Ectodermal cell (in vitro differentiated cells): ENCODE results near the gene AFF1.

ENCODE experiments used
- H3K27ac ChIP-seq: 2 replicates; pipeline ENCODE4 v1.7.0; 2013; ENCODE audit warnings: mild to moderate bottlenecking, low read depth, low read length; ENCODE audit not compliant: insufficient read depth, poor library complexity, severe bottlenecking
- H3K27me3 ChIP-seq: 2 replicates; pipeline ENCODE4 v1.7.0; 2013; ENCODE audit warnings: mild to moderate bottlenecking, low read length; ENCODE audit not compliant: insufficient read depth, control insufficient read depth, poor library complexity, severe bottlenecking
- H3K36me3 ChIP-seq: one replicate; pipeline ENCODE4 v1.7.0; 2013; ENCODE audit warnings: low read length; ENCODE audit not compliant: control insufficient read depth, insufficient read depth
- H3K4me1 ChIP-seq: one replicate; pipeline ENCODE4 v1.7.0; 2013; ENCODE audit warnings: low read length; ENCODE audit not compliant: control insufficient read depth, insufficient read depth
- H3K4me3 ChIP-seq: 2 replicates; pipeline ENCODE4 v1.7.0; 2013; ENCODE audit warnings: low read depth, low read length, control low read depth; ENCODE audit not compliant: insufficient read depth
- H3K9me3 ChIP-seq: 2 replicates; pipeline ENCODE4 v1.7.0; 2013; ENCODE audit warnings: mild to moderate bottlenecking, low read length, moderate library complexity; ENCODE audit not compliant: control insufficient read depth
- WGBS, 2 experiments: methylation state at CpG; one replicate each; pipeline ENCODE4 v1.1.7; 2013; ENCODE audit warnings: missing lambda C conversion rate in 2 of 2; 5-methylcytosine and 5-hydroxymethylcytosine counted together

Gene AFF1

DNA sequence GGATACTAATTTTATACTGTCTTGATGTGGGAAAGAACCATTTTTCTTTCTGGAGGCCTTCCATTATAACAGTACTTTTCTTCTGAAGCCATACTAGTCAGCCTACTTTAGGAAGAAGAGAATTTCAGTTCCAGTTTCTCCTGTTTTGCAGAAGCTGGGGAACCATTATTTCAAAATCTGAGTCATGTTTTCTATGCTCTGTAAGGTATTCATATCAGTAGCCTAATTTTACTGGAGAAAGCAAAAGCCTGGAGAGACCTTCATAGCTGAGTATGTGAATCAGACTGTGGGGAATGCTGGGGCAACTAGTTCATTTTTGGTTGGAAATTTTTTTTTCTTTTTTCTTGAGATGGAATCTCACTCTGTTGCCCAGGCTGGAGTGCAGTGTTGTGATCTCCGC, 22.4 kb downstream of the AFF1 start:
- peaks cover 35% of the 10 kb centered on the region for H3K4me1 ChIP-seq
- no peak overlapping the region for H3K4me3 ChIP-seq
- 94 to 96% methylated on average over 1 of the region's 1 CpG for WGBS, 2 experiments
- H3K9me3 ChIP-seq, result no peaks in the 10 kb centered on the region
- H3K36me3 ChIP-seq, result no peaks in the 10 kb centered on the region
- H3K27ac ChIP-seq, result no peak overlapping the region
- no peaks in the 10 kb centered on the region for H3K27me3 ChIP-seq

DNA sequence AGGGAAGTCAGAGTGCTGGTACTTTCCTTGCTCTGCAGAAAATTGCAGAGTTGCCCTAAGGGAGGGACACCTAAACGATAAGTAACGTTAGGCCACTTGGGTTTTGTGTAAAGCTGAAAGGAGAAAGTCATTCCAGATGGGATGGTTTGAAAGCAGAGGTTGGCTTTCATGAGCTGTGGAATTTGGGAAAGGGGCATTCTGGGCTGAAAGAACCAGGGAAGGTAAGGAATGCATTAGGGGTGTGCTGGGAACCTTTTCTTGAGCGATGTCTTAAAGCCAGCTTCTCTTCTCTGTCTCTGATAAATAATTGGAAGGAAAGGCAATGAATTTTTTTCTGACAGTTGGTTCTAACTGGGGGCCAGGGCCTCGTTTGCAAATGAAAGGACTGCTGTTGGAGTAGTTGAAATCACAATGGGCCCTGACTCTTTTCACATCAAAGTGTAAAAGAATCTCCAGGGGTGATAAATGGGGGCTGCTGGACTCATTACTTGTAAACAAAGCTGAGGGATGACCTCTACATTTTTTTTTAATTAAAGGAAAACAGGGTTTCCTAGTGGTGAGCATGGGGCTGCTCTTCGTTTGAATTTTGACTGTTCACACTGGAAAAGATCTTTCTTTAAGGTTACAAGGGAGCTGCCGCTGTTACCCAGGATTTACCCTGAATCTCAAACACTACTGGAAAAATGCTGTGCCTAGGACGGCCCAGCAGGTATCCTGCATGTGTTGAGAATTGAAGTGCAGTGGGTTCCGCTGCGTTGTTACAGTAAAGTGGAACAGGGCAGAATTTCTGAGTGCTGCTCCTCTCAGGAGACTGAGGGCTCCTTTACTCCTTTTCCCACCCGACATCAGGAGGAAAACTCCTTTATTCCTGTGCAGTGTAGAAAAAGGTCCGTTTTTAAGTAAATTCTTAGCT, 25.0 kb downstream of the AFF1 start:
- Histone ChIP-seq H3K4me1 (peaks cover 45% of the 10 kb centered on the region), H3K4me3 (no peak overlapping the region), H3K27me3 (no peaks in the 10 kb centered on the region), H3K9me3 (no peaks in the 10 kb centered on the region), H3K36me3 (no peaks in the 10 kb centered on the region), H3K27ac (peak overlapping the region; percentile 92)
- WGBS, 2 experiments, result 0 to 4% methylated on average over 10 to 11 of the region's 11 CpGs

- H3K4me3 ChIP-seq, result no peak overlapping the region
- peak overlapping the region; percentile 92 for H3K27ac ChIP-seq
- no peaks in the 10 kb centered on the region for H3K36me3 ChIP-seq
- H3K27me3 ChIP-seq, result no peaks in the 10 kb centered on the region
- peaks cover 51% of the 10 kb centered on the region for H3K4me1 ChIP-seq
- H3K9me3 ChIP-seq, result no peaks in the 10 kb centered on the region
- 5 to 11% methylated on average over 2 of the region's 2 CpGs for WGBS, 2 experiments
Measured at GRCh38 chr4:86960557-86960961, 25.7 kb downstream of the AFF1 start.

DNA sequence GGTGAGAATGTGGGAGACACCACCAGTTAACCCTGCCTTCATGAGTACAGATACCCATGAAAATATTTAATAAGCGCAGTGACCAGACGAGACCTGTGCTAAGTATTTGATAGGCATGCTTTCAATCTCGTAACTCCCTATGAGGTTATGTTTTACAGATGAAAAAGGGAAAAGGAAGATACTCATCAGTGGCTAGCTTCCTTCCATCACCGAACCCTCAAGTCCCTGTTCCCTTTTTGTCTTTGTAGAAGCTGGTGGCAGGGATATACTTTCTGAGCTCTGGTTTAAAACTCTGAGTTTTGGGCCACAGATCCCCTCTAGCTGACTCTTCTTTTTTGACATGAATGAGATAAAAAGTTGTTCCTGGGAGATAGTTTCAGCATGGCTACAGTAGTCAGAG, 26.3 kb downstream of the AFF1 start:
- Histone ChIP-seq H3K9me3 (no peaks in the 10 kb centered on the region), H3K27ac (peak overlapping the region; percentile 92), H3K27me3 (no peaks in the 10 kb centered on the region), H3K4me3 (no peak overlapping the region), H3K4me1 (peaks cover 57% of the 10 kb centered on the region), H3K36me3 (no peaks in the 10 kb centered on the region)
- WGBS, 2 experiments, result 87 to 92% methylated on average over 4 of the region's 4 CpGs

GRCh38 chr4:86961605-86962295, 26.9 kb downstream of the AFF1 start:
- Histone ChIP-seq H3K27ac (peak overlapping the region; percentile 92), H3K4me1 (peaks cover 60% of the 10 kb centered on the region), H3K27me3 (no peaks in the 10 kb centered on the region), H3K9me3 (no peaks in the 10 kb centered on the region), H3K4me3 (no peak overlapping the region), H3K36me3 (no peaks in the 10 kb centered on the region)
- 67 to 75% methylated on average over 9 of the region's 9 CpGs for WGBS, 2 experiments

DNA sequence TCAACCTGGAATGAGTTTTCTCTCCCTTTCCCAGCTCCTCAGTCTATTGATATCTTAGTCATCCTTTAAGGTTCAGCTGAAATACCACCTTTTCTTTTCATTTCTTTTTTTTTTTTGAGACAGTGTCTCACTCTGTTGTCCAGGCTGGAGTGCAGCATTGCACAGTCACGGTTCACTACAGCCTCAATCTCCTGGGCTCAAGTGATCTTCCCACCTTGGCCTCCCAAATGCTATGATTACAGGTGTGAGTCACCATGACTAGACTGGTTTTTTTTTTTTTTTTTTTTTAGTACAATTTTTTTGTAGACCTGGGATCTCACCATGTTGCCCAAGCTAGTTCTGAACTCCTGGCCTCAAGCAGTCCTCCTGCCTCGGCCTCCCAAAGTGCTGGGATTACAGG, 28.9 kb downstream of the AFF1 start:
- H3K4me1 ChIP-seq, result peaks cover 58% of the 10 kb centered on the region
- no peak overlapping the region for H3K27ac ChIP-seq
- no peak overlapping the region for H3K4me3 ChIP-seq
- WGBS, 2 experiments, result 91 to 95% methylated on average over 2 of the region's 2 CpGs
- no peaks in the 10 kb centered on the region for H3K36me3 ChIP-seq
- H3K9me3 ChIP-seq, result no peaks in the 10 kb centered on the region
- no peaks in the 10 kb centered on the region for H3K27me3 ChIP-seq

DNA sequence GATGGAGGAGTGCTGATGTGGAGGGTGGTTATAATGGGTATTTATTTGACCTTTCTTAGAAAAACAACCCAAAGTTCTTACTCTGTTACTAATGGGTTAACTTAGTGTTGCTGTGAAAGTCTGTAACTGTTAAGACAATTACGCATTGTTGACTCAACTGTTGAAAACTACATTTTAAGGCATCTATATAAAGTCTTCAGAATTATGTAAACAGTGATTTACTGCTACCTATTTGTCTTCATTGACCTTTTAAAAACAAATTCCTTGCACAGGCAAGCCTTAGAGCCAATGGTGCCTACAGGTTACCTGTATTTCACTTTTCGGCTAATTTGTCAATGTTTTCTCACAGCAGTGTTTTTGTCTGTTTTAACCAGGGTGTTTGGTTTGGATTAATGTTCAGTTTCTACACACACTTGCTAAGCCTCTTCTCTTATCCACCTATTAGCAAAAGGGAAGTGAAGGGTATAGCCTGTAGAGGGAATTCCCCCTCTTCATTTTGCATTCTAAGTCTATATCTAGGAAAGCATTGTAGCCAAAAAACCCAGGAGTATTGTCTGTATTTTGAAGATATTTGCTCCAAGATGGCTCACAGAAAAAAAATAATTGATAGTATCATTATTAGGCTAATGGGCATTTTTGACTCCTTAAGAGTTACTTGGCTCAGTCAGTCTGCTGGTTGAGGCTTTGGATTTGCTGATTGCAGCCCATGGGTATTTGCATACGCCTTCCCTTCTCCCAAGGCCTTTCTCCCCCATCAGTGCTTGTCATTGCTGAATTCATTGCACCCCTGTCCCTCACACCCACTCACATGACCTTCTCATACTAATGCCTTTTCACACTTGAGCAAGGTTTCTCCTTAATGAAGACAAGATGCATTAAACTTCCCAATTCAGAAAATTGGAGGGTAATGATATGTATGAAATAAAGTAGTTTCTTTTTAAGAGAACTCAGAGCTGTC, 30.5 kb downstream of the AFF1 start:
- no peaks in the 10 kb centered on the region for H3K36me3 ChIP-seq
- peak overlapping the region; percentile 48 for H3K27ac ChIP-seq
- WGBS, 2 experiments, result 71 to 77% methylated on average over 2 to 3 of the region's 3 CpGs
- H3K27me3 ChIP-seq, result no peaks in the 10 kb centered on the region
- H3K4me3 ChIP-seq, result no peak overlapping the region
- H3K4me1 ChIP-seq, result peaks cover 42% of the 10 kb centered on the region
- H3K9me3 ChIP-seq, result no peaks in the 10 kb centered on the region

- H3K9me3 ChIP-seq, result no peaks in the 10 kb centered on the region
- no peaks in the 10 kb centered on the region for H3K27me3 ChIP-seq
- H3K4me1 ChIP-seq, result peaks cover 37% of the 10 kb centered on the region
- 94% methylated on average over 2 of the region's 2 CpGs for WGBS, 2 experiments
- H3K36me3 ChIP-seq, result no peaks in the 10 kb centered on the region
- H3K27ac ChIP-seq, result no peak overlapping the region
- no peak overlapping the region for H3K4me3 ChIP-seq
Measured at GRCh38 chr4:86967073-86967472, 32.3 kb downstream of the AFF1 start.

DNA sequence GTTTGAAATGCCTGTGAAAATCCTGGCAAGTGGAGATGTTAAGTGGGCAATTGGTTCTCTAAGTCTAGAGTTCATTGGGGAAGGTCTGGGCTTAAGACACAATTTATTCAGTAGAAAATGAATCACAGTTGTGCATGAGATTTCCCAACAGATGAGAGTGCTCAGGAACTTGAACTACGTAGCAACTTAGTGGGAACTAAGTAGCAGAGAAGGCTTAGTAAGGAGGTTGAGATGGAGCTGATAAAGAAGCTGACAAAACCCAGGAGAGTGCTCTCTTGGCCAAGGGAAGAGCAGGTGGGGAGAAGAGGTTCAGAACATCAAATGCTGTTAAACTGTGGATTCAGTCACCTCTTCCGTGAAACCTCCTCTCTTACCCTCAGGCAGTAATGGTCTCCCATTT, 33.0 kb downstream of the AFF1 start:
- H3K27ac ChIP-seq, result no peak overlapping the region
- H3K27me3 ChIP-seq, result no peaks in the 10 kb centered on the region
- H3K4me3 ChIP-seq, result no peak overlapping the region
- 89 to 97% methylated on average over 1 to 2 of the region's 2 CpGs for whole genome bisulfite sequencing, 2 experiments
- H3K36me3 ChIP-seq, result no peaks in the 10 kb centered on the region
- H3K4me1 ChIP-seq, result peaks cover 33% of the 10 kb centered on the region
- no peaks in the 10 kb centered on the region for H3K9me3 ChIP-seq
